AG10803 (cell line): ENCODE data around the gene DUSP19.

Experiments used
- DNase-seq: peaks from one replicate; pipeline ENCODE4 v3.0.0; 2010; ENCODE audit warnings: low read depth
- H3K4me3 ChIP-seq: 2 replicates; pipeline ENCODE4 v1.5.1; 2011; ENCODE audit warnings: mild to moderate bottlenecking, low read length, control low read depth
- TF ChIP-seq, protein P1 (sequence below): conservative IDR thresholded peaks from 2 replicates; pipeline ENCODE4 v1.5.1; 2011; ENCODE audit warnings: mild to moderate bottlenecking, low read length, control low read depth, inconsistent platforms

The DUSP19 gene

GRCh38 chr2:183125659-183126341 lies 47.3 kb downstream of the DUSP19 start:
- peak overlapping the region; percentile 24 for H3K4me3 ChIP-seq
- TF ChIP-seq, protein P1, sequence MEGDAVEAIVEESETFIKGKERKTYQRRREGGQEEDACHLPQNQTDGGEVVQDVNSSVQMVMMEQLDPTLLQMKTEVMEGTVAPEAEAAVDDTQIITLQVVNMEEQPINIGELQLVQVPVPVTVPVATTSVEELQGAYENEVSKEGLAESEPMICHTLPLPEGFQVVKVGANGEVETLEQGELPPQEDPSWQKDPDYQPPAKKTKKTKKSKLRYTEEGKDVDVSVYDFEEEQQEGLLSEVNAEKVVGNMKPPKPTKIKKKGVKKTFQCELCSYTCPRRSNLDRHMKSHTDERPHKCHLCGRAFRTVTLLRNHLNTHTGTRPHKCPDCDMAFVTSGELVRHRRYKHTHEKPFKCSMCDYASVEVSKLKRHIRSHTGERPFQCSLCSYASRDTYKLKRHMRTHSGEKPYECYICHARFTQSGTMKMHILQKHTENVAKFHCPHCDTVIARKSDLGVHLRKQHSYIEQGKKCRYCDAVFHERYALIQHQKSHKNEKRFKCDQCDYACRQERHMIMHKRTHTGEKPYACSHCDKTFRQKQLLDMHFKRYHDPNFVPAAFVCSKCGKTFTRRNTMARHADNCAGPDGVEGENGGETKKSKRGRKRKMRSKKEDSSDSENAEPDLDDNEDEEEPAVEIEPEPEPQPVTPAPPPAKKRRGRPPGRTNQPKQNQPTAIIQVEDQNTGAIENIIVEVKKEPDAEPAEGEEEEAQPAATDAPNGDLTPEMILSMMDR: no peak
- no peak for DNase-seq

- no peak overlapping the region for H3K4me3 ChIP-seq
- TF ChIP-seq, protein P1: no peak
- no peak for DNase-seq
Observed at GRCh38 chr2:183126635-183127034, 48.1 kb downstream of the DUSP19 start.

DNA sequence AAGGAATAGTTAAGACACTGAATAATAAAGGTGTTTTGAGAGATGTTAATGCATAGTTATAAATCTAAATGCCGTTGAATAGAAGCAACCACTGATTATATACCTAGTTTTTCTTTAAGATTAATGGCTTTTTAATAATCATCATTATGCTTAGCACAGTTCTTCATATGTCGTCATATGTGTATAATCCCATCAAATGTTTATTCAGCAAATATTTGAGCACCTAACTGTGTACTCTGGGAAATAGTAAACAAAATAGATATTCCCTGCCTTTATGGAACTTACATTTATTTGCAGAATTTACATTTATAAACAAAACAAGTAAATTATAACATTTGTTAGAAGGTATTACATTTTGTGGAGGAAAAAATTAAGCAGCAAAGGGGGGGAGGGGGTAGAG lies 55.5 kb downstream of the DUSP19 start:
- no peak overlapping the region for H3K4me3 ChIP-seq
- DNase-seq: no peak
- TF ChIP-seq, protein P1: no peak

DNA sequence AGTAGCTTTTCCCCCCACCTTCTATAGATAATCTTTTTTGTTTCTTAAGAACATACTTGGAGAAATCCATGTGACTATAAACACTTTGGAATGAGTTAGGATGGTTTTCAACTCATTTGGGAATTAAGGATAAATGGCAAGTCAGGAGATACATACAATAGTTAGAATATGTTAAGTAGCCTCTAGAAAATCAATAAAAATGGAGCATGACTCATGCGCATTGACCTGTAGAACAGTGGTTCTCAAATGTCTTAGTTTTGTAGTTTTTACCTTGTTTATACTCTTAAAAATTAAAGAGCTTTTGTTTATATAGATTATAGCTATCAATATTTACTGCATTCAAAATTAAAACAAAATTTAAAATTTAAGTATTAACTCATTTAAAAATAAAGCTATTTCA lies 70.4 kb downstream of the DUSP19 start:
- DNase-seq: no peak
- no peak overlapping the region for H3K4me3 ChIP-seq
- TF ChIP-seq, protein P1: no peak

- no peak overlapping the region for H3K4me3 ChIP-seq
- peak; percentile 82 for DNase-seq
- TF ChIP-seq, protein P1: no peak
Observed at GRCh38 chr2:183149489-183149888, 70.9 kb downstream of the DUSP19 start.
